Measurements from ENCODE around the gene HAS3.

The HAS3 gene

DNA sequence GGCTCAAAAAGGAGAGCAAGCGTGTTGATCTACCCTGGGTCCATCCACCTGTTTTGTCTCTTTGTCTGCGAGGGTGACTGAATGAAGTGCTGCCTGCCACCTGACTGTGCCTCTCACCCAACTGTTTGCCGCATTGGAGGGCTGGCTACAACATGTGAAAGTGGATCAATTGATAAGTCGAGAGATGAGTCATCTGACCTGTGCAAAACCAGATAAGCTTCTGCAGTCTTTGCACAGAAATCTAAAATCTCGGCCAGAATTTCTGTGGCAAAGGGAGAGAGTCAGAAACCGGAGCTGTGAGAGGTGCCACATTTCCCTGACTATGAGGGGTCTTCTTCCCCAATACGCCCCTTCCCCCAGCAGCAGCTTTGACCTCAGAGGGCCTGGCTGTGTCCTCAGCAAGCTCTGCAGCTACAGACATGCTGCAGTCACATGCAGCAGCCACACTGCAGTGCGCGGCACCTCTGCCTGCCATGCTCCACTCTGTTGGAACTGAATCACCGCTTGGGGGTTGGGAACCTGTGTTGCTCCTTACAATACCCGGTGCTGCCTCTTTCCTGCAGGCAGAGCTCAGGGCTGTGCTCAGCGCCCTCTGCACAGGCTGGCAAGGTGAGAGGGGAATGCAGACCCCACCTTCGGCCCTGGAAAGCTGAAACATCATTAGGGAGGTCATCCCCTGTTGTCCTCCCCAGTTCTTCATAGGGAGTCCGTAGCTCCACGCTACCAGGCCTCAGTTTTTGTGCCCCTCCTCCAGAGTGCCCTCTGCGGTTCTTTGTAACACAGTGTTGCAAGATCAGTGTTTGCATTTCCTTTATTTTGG is 16.2 kb upstream of the HAS3 start:
- peak in 1 of 5 donors; percentile 60 for DNase-seq

DNA sequence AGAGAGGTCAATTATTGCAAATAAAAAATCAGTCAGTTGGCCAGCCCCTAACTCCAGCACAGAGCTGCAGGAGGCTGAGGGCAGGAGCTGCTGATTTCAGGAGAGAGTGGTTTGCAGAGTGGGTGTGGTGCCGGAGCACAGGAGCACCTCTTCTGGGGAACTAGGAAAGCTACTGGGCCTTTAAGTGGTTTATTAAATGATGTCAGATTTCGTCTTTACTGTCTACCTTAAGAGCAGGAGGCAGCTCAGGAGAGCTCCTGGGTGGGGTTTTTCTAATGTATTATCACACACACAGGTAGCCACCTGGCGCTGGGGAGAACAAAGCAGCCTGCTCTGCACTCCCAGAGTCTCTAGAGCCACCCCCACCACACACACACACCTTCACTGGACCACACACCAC is 11.5 kb upstream of the HAS3 start:
- DNase-seq: no peak

DNA sequence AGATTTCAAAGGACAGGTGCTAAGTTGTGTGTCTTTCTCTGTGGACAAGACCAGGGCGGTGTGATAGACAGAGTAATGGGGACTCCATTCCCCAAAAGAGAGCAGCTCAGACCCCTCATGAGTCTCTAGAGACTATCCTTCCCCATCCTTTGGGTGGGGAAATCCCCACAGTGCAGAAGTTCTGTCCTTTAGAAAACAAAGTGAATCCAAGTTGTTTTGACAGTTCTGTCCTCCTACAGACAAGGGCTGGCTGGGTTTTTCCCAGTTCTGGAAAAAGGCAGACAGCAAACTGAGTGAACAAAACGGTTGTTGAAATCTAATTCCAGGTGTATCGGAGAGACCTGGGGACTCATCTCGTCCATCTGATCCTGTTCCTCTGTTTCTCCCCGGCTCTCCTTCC is 11.0 kb upstream of the HAS3 start:
- DNase-seq: no peak

DNA sequence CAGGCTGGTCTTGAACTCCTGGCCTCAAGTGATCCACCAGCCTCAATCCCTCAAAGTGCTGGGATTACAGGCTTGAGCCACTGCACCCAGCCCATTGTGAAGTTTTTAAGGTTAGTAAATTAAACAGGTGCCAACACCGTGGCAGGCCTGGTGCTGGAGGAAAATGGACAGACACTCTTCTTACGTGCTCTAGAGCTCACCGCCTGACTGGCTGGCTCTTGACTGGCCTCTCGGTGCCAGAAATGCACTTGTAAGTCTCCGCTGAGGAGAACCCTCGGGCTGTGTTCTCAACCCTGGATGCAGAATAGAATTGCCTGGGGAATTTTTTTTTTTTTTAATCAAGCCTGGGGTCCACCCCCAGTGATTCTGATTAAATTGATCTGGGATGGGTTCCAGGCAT is 10.3 kb upstream of the HAS3 start:
- DNase-seq: no peak

DNA sequence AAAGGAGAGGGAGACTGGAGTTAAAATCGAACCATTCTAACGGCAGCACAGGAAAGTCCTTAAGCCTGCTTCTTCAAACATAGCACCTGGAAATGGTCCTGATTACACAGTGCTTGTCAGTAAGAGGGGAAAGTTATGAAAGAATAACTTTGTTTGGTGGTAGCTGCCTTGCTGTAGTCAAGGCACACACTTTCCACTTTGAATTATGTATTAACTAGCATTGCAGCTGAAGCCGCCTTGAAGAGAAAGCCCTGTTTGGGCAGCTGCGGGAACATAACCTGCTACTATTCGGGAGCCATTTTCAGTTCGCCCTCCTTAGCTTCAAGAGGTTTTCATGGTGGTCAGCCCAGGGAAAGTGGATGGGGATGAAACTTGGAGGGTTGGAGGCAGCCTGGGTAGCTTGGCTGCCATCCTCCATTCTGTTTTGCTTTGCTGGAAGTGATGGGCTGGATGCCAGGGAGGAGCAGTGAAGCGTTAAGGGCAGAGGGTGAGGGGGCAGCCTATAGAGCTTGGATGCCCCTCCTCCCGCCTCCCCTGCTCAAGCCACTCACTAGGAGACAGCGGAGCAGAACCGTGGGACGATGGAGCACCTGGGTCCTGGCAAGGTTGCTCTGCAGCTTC is 5.3 kb upstream of the HAS3 start:
- no peak for DNase-seq

DNA sequence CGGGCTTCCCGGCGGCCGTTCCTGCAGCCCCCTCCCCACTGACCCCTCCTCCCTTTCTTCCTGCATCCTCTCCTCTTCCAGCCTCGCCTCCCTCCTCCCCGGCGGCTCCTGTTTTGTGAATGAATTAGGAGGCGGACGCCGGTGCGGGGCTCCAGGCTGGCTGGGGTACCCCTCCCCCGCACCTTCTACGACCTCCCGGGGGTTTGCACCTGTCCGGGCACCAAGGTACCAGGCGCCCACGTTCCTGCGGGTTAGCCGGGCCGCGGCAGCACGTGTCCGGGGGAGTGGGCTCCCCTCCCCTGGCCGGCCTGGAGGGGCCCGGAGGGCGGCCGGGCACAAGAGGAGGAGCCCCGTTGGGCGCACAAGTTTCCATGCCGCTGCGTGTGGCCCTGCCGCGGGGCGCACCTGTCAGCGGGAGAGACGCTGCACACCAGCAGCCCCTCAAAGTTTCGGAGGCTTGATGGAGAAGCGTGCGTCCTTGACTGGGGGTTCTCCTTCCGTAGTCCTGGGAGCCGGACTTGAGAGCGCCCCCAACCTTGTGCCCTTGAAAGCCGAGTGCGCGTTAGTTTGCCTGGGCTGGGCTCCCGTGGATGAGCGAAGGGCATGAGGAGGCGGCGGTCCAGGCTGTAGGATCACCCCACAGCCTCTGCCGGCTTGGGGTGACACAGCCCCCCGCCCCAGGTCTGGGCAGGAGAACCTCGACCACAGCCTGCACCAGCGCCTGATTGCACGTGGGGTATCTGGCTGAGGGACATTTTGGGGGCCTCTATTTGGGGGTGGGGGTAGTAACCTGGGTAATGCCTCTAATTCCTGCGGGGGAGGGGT is 1.2 kb downstream of the HAS3 start:
- no peak for DNase-seq

DNA sequence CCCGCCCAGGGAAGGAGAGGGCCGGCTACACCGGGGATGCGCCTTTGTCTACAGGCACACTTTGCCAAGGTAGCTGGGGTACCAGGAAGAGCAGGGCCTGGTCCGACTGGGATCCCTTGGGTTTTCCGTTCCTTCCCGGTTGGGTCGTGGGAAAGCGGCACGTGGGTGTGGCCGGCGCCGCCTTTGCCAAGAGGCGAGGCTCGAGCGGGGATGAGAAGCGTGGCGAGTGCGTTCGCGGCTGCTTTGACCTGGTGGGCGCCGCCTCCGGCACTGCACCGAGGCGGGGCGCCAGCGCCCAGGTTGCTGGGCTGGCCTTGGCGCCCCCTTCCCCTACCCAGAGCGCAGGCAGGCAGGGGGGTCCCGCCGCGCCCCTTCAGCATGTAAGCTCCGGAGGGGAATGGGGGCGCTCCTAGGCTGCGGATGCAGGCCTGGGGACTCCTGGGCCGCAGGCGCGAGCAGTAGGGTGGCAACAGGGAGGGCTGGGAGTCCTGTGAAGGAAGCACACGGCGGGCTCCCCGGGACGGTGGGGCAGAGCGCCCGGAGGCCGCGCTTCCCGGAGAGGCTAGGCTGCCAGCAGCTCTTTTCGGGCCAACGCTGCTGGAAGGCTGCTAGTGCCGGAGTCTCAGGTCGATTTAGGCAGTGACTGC is 2.0 kb downstream of the HAS3 start:
- DNase-seq: no peak

DNA sequence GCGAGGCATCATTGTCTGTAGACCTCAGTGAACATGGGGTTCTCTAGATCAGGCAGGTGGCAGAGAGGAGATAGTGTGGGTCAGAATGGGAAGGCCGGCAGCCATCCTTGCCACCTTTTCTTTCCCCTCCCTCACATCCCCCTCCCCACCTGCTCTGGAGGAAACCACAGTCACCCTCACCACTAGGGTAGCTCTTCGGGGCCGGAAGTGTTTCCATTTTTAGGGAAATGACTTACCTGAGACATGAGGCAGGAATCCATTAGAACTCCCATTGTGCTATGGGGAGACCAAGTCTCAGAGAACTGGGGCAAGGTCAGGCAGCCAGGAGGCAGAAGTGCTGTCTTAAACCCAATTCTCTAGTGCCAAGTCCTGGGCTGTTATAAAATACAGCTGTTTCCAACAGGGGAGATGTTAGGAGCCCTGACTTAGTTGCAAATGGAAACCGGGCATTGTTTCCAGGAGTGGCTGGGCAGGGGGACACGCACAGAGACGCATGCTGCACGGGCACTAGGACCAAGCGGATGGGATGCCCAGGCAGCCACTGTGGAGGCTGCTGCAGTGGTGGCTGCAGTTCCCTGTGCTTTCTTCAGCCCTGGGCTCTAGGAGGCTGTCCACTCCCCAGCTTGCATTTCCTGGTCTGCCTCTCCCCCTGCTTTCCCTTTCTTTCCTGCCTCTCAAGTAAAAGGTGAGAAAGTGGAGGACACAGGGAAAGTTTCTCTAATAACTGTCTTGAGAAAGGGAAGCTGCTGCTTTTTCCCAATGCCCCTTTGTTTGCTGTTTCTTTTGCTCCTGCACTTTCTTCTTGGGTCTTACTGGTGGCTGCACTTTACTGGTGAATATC is 2.8 kb downstream of the HAS3 start:
- DNase-seq: no peak

DNA sequence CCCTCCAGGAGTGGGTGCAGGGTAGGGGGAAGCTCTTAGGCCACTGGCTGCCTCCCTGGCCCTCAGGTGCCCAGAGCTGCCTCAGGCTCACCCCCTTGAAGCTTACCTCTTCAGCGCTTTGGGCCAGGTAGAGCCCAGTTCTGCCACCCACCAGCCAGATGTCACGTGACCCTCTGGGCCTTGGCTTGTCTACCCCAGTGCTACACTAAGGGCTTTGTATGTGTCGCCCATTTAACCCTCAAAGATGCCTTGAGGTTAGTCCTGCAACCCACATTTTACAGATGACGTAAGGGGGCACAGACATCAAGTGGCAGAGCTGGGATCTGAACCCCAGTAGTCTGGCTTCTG is 3.4 kb downstream of the HAS3 start:
- no peak for DNase-seq

DNA sequence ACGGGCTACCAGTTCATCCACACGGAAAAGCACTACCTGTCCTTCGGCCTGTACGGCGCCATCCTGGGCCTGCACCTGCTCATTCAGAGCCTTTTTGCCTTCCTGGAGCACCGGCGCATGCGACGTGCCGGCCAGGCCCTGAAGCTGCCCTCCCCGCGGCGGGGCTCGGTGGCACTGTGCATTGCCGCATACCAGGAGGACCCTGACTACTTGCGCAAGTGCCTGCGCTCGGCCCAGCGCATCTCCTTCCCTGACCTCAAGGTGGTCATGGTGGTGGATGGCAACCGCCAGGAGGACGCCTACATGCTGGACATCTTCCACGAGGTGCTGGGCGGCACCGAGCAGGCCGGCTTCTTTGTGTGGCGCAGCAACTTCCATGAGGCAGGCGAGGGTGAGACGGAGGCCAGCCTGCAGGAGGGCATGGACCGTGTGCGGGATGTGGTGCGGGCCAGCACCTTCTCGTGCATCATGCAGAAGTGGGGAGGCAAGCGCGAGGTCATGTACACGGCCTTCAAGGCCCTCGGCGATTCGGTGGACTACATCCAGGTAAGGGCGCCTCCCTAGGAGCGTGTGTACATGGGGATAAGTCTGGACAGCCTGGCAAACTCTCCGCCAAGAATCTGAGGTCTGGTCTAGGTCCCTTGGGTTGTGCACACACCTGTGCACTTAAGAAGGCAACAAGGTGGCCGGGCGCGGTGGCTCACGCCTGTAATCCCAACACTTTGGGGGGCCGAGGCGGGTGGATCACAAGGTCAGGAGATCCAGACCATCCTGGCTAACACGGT is 4.2 kb downstream of the HAS3 start:
- no peak for DNase-seq

DNA sequence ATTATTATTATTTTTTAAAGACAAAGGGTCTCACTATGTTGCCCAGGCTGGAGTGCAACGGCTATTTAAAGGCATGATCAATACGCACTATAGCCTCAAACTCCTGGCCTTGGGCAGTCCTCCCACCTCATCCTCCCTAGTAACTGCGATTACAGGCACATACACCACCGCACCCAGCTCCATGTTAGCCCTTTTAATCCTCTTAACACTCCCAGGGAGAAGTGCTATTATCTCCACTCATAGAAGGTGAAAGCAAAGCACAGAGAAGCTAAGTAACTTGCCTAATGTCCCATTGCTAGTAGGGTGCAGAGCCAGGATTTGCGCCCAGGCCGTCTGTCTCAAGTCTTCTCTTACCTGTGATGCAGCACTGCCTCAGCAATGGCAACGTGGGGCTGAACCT is 5.0 kb downstream of the HAS3 start:
- DNase-seq: no peak

DNA sequence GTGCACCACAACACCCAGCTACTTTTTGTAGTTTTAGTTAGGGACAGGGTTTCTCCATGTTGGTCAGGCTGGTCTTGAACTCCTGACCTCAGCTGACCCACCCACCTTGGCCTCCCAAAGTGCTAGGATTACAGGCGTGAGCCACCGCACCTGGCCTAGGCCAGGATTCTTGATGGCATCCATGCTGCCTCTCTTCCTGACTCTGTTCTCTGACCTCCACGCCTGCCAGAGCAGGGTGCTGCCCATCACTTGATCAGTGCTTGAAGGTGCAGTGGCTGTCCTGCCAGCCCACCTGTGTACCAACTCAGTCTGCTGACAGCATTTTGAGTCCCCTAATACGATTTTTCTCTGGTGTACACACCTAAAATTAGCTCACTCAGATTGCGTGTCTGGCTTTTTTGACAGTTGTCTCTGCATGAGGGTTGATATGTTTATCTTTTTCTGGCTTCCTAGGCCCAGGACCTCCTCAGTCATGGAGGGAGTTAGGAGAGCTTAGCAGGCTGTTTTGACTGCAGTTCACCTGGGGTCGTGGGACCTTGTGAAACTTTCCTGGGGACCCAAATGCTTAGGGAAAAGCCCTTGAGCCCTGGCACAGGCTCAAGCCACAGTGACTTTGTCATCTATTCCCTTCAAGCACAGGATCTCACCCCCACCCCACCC is 5.9 kb downstream of the HAS3 start:
- DNase-seq: no peak

DNA sequence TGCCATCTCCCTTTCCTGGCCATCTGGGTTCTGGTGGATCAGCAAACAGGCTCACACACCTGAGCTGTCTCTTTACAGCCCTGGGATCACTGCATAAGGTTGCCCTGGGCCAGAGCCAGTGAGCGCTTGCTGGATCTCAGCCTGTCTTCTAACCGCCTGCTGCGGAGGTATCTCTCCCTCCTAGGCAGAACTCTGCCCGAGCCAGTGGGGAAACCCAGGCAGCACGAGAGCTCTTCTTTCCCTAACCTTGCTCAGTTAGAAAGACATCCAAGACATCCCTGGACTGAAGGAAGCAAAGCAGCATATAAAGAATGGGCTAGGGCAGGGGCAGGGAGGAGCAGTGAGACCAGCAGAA is 6.4 kb downstream of the HAS3 start:
- DNase-seq: no peak

DNA sequence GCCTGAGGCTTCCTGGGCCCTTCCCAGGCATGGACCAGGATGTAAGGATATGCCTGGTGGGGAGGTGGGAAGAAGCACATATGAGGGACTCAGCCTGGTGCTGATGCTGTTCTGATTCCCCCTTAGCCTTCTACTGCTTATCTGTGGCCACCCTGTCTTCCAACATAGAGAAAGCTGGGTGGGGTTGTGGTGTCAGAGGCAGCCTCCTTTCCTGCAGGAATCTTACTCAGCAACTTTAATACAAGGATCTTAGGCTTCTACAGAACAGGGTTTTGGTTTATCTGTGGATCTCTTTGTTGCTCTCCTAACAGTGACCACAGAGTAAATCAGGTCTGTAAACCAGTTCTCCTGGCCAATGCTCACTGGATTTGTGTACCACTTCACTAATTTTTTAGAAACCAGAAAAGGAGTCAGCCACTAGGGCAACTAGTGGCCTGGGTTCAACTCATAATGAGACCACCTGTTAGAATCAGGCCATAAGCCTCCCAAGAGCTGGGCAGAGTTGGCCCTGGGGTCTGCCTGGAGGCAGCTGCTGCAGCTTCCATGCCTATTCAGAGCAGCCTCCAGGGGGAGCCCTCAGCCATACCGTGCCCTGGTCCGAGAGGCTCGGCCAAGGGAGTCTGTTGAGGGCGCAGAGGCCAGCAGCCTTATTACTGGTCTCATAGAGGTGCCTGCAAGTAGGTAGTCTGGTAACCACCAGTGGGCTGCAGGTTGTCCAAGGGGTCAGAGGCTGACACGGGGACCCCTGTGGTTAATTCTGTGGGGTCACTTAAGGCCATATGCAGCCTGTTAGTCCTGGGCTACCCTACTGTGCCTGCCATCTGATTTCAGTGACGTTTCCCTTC is 7.1 kb downstream of the HAS3 start:
- DNase-seq: peak in 3 of 5 donors; percentile 20 to 40 (median 26)

DNA sequence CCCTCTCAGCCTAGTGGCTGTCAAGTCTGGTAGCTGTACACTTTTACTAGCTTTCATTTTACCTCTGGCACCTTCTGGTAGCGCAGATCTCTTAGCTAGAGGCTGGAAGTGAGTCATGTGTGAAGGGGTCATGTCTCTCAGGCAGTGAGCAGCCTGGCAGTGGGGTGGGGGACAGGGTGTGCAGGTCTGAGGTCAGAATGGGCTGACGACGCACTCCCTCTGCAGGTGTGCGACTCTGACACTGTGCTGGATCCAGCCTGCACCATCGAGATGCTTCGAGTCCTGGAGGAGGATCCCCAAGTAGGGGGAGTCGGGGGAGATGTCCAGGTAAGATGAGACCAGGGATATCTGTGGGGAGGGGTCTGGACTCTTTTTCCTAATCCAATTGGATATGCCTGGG is 7.8 kb downstream of the HAS3 start:
- DNase-seq: no peak

DNA sequence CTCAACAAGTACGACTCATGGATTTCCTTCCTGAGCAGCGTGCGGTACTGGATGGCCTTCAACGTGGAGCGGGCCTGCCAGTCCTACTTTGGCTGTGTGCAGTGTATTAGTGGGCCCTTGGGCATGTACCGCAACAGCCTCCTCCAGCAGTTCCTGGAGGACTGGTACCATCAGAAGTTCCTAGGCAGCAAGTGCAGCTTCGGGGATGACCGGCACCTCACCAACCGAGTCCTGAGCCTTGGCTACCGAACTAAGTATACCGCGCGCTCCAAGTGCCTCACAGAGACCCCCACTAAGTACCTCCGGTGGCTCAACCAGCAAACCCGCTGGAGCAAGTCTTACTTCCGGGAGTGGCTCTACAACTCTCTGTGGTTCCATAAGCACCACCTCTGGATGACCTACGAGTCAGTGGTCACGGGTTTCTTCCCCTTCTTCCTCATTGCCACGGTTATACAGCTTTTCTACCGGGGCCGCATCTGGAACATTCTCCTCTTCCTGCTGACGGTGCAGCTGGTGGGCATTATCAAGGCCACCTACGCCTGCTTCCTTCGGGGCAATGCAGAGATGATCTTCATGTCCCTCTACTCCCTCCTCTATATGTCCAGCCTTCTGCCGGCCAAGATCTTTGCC is 9.0 kb downstream of the HAS3 start:
- DNase-seq: no peak

DNA sequence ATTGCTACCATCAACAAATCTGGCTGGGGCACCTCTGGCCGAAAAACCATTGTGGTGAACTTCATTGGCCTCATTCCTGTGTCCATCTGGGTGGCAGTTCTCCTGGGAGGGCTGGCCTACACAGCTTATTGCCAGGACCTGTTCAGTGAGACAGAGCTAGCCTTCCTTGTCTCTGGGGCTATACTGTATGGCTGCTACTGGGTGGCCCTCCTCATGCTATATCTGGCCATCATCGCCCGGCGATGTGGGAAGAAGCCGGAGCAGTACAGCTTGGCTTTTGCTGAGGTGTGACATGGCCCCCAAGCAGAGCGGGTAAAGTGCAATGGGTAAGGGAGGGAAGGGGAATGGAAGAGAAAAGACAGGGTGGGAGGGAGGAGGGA is 9.5 kb downstream of the HAS3 start:
- no peak for DNase-seq

DNA sequence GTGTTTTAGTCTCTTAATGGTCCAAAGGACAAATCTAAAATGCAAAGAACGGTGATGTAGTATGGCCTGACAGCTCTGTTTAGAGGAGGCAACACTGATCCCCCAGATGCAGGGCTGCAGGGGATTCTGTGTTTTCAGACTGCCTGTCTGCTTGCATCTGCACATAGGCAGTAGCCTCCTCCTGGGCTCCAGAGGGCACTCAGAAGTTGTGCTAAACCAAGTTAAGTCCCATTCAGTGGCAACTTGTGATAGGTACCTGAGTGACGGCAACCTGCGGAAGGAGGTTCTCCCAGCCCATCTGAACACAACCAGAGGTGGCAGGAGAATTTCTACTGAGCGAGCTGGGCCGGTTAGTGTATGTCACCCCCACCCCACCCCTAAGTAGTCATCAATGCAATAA is 9.9 kb downstream of the HAS3 start:
- DNase-seq: no peak

DNA sequence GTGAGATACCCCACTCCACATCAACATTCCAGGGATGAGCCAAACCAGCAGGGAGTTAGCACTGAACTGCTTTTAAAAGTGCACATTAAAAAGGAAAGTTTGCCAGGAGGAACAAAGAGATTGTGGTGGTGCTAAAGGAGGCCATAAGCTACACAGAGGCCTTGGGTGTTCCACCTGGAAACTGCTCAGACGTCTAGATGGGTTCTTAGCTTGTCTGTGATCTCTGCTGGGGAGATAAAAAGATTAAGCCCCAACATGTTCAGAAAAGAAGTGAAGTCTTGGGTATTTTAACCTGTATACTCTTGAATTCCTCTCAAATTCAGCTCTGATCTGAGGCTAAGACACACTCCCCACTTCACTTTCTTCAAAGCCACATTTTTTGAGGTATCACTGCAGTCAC is 10.4 kb downstream of the HAS3 start:
- DNase-seq: no peak

Data from T-helper 1 cell (primary cell).